PC-9 (cell line): ENCODE results near the gene SLC5A9.

Source experiments
- EZH2 ChIP-seq: fragments of 200-600 bp; sonication (generic); IDR thresholded peaks from 2 replicates; pipeline ENCODE4 v1.8.0; 2017; ENCODE audit warnings: antibody characterized with exemption, low read depth
- TF ChIP-seq, protein P1 (sequence below): fragments of 200-600 bp; sonication (generic); conservative IDR thresholded peaks from 2 replicates; pipeline ENCODE4 v1.6.1; 2017; ENCODE audit warnings: mixed run types, antibody characterized with exemption, mild to moderate bottlenecking, moderate library complexity

DNA sequence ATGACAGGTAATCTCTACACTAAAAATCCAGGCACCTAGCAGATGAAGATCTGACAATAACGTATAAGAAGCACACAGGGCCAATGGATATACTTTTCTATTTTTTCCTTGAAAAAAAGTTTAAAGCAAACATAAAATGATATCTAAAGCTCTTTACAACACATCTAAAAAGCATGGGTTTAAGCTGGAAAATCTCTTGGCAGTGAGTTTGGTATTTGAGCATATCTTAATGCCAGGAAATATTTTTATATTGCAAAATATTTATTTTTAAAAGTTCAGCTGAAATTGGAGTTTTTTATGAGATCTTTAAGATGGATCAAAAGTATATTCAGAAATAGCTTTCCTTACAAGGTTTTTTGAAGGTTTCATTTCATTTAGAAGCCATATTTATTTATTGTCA lies 40.5 kb downstream of the SLC5A9 start:
- TF ChIP-seq, protein P1, sequence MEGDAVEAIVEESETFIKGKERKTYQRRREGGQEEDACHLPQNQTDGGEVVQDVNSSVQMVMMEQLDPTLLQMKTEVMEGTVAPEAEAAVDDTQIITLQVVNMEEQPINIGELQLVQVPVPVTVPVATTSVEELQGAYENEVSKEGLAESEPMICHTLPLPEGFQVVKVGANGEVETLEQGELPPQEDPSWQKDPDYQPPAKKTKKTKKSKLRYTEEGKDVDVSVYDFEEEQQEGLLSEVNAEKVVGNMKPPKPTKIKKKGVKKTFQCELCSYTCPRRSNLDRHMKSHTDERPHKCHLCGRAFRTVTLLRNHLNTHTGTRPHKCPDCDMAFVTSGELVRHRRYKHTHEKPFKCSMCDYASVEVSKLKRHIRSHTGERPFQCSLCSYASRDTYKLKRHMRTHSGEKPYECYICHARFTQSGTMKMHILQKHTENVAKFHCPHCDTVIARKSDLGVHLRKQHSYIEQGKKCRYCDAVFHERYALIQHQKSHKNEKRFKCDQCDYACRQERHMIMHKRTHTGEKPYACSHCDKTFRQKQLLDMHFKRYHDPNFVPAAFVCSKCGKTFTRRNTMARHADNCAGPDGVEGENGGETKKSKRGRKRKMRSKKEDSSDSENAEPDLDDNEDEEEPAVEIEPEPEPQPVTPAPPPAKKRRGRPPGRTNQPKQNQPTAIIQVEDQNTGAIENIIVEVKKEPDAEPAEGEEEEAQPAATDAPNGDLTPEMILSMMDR: no peak
- TF ChIP-seq EZH2: no peak
